Neutrophil (primary cell): Measurements from ENCODE around the gene GPAT2.
"Not testable (repeated sequence)": the region's sequence is repeated elsewhere in the genome, so short reads cannot be mapped to it uniquely, and the experiment has no call there.

Experiments used
- H3K27ac ChIP-seq: fragments of 200-600 bp; sonication (generic); 2 replicates; pipeline ENCODE4 v1.5.1; 2016; ENCODE audit warnings: mild to moderate bottlenecking, moderate library complexity
- H3K27me3 ChIP-seq: fragments of 200-600 bp; sonication (generic); 2 replicates; pipeline ENCODE4 v1.6.0; 2016; ENCODE audit warnings: mild to moderate bottlenecking
- H3K36me3 ChIP-seq: fragments of 200-600 bp; sonication (generic); 2 replicates; pipeline ENCODE4 v1.5.1; 2017
- H3K4me1 ChIP-seq, 2 experiments: fragments of 200-600 bp in 1 of 2; sonication (generic) in 1 of 2; 1 replicate in 1 of 2; 2 replicates in 1 of 2; pipeline versions ENCODE4 v1.5.1 to v1.6.1; 2013 to 2016; ENCODE audit warnings: low read depth in 1 of 2, low read length in 1 of 2, mild to moderate bottlenecking in 1 of 2, moderate library complexity in 1 of 2; ENCODE audit not compliant: control insufficient read depth in 1 of 2, insufficient read depth in 1 of 2
- H3K4me3 ChIP-seq, 2 experiments: fragments of 200-600 bp in 1 of 2; sonication (generic) in 1 of 2; 1 replicate in 1 of 2; 2 replicates in 1 of 2; pipeline ENCODE4 v1.5.1; 2013 to 2016; ENCODE audit warnings: low read depth in 1 of 2, low read length in 1 of 2, mild to moderate bottlenecking in 1 of 2, moderate library complexity in 1 of 2
- H3K9me3 ChIP-seq: fragments of 200-600 bp; sonication (generic); 2 replicates; pipeline ENCODE4 v1.5.1; 2016
- TF ChIP-seq, protein P1 (sequence below): fragments of 200-600 bp; sonication (generic); IDR thresholded peaks from 2 replicates; pipeline ENCODE4 v1.5.1; 2016; ENCODE audit warnings: antibody characterized with exemption

The GPAT2 gene

DNA sequence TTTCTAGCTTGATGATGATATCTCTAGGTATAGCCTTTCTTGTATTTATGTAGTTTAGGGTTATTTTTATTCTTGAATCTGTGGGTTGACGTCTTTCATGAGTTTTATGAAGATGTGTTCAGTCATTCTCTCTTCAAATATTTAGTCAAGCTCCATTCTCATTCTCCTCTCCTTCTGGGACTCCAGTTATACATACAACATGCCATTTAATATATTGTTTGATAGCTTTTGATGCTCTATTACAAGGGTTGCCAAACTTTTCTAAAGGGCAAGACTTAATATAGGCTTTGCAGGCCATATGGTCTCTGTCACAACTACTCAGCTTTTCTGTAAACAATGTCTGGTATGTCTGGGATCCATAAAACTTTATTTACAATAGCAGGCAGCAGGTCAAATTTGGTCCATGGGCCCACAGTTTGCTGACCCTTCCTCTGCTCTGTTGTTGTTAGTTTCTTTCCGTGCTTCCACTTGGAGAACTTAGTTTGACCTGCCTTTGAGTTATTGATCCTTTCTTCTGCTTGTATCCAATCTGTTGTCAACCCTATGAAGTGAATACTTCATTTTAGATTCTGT lies 40.6 kb upstream of the GPAT2 start:
- Histone ChIP-seq H3K27me3 (no peaks in the 10 kb centered on the region), H3K36me3 (no peaks in the 10 kb centered on the region), H3K4me1 (no peaks in the 10 kb centered on the region), H3K4me3 (no peak overlapping the region), H3K27ac (no peak overlapping the region), H3K9me3 (no peaks in the 10 kb centered on the region)
- TF ChIP-seq, protein P1, sequence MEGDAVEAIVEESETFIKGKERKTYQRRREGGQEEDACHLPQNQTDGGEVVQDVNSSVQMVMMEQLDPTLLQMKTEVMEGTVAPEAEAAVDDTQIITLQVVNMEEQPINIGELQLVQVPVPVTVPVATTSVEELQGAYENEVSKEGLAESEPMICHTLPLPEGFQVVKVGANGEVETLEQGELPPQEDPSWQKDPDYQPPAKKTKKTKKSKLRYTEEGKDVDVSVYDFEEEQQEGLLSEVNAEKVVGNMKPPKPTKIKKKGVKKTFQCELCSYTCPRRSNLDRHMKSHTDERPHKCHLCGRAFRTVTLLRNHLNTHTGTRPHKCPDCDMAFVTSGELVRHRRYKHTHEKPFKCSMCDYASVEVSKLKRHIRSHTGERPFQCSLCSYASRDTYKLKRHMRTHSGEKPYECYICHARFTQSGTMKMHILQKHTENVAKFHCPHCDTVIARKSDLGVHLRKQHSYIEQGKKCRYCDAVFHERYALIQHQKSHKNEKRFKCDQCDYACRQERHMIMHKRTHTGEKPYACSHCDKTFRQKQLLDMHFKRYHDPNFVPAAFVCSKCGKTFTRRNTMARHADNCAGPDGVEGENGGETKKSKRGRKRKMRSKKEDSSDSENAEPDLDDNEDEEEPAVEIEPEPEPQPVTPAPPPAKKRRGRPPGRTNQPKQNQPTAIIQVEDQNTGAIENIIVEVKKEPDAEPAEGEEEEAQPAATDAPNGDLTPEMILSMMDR = no peak

DNA sequence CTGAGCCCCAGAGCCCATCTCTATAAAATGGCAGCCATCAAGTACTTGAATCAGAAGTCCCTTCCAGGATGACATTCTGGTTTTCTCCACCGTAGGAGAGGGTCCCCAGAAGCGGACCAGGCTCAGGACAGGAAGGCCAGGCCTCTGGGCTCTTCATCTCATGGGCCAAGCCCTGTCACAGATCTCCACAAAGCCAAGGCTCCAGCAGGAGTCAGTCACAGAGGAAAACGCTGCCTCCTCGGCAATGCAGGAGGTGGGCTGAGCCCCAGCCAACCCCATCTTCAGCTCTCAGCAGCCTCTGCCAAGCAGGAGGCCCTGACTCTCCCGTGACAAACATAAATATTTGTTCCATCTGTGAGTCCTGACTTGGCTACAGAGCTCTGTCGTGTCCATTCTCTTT lies 39.4 kb upstream of the GPAT2 start:
- no peaks in the 10 kb centered on the region for H3K36me3 ChIP-seq
- H3K9me3 ChIP-seq = no peaks in the 10 kb centered on the region
- H3K27me3 ChIP-seq = no peaks in the 10 kb centered on the region
- H3K27ac ChIP-seq = no peak overlapping the region
- H3K4me1 ChIP-seq = no peaks in the 10 kb centered on the region
- H3K4me3 ChIP-seq = no peak overlapping the region
- TF ChIP-seq, protein P1 = no peak

DNA sequence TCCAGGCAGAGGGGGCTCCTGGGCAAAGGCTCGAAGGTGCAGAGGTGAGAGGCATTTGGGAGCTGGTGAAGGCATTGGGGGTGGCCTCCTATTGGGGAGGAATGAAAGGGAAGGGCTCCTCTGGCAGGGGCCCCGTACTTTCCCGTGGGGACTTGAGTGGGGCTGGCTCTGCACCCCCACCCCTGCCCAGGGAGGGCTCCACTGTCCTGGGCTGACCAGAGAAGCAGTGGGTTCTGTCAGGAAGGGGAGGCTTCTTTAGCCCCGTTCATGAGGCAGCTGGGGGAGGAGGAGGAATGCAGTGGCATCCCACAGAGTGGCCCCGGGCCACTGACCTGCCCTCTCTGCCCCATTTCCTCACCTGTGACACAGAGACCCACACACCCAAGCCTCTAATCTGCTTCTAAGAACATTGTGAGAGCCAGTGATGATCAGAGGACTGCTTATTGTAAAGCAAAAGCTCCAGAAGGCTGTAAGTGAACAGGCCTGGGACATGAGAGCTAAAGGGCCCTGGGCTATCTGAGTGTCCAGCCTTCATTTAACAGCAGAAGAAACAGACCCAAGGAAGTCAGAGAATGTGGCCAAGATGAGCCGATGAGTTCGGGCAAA lies 38.6 kb upstream of the GPAT2 start:
- Histone ChIP-seq H3K27me3 (no peaks in the 10 kb centered on the region), H3K27ac (no peak overlapping the region), H3K9me3 (no peaks in the 10 kb centered on the region), H3K36me3 (no peaks in the 10 kb centered on the region), H3K4me3 (no peak overlapping the region), H3K4me1 (no peaks in the 10 kb centered on the region)
- TF ChIP-seq, protein P1 = no peak

DNA sequence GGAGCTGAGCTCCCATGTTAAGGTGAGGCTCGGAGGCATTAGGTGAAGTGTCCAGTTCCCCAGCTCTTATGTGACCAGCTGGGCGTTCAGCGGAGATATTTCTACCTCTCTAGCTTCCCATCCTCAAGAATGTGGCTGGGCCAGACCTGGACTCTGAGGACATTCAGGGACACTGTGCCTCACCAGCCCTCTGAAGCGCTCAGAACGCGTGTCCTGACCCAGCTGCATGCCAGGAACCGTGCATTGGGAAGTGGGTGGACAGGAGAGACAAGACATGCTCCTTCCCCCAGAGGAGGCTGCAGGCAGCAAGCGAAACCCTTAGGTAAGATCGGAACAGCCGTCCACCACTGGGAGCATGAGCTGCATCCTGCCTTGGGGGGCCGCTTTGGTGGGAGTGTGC lies 38.0 kb upstream of the GPAT2 start:
- no peaks in the 10 kb centered on the region for H3K9me3 ChIP-seq
- no peaks in the 10 kb centered on the region for H3K4me1 ChIP-seq
- H3K27me3 ChIP-seq = no peaks in the 10 kb centered on the region
- no peak overlapping the region for H3K27ac ChIP-seq
- TF ChIP-seq, protein P1 = no peak
- H3K4me3 ChIP-seq = no peak overlapping the region
- H3K36me3 ChIP-seq = no peaks in the 10 kb centered on the region

DNA sequence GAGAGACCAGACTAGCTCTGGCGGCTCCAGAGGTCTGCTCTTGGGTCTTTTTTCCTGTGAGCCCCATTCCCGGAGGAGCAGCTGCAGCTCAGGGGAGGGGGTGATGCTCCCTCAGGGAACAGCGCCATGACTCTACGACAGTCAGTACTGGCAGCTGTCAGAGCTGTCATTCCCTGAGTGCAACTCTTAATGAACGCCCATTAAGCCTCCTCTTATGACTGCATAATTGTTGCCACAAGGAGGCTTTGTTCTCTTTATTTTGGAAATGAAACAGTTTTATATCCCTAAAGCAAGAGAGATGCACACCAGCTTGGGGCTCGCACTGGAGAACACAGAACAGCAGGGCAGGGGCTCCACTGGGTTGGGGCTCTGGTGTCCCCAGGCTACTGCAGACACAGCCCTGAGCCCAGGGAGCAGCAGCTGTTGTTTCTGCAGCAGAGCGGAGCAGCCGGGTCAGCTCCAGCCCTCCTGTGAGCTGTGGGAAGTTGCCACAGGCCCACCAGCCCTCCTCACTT lies 37.3 kb upstream of the GPAT2 start:
- H3K4me3 ChIP-seq, H3K4me1 ChIP-seq, H3K27me3 ChIP-seq, H3K36me3 ChIP-seq, H3K27ac ChIP-seq, H3K9me3 ChIP-seq: not testable (repeated sequence)

DNA sequence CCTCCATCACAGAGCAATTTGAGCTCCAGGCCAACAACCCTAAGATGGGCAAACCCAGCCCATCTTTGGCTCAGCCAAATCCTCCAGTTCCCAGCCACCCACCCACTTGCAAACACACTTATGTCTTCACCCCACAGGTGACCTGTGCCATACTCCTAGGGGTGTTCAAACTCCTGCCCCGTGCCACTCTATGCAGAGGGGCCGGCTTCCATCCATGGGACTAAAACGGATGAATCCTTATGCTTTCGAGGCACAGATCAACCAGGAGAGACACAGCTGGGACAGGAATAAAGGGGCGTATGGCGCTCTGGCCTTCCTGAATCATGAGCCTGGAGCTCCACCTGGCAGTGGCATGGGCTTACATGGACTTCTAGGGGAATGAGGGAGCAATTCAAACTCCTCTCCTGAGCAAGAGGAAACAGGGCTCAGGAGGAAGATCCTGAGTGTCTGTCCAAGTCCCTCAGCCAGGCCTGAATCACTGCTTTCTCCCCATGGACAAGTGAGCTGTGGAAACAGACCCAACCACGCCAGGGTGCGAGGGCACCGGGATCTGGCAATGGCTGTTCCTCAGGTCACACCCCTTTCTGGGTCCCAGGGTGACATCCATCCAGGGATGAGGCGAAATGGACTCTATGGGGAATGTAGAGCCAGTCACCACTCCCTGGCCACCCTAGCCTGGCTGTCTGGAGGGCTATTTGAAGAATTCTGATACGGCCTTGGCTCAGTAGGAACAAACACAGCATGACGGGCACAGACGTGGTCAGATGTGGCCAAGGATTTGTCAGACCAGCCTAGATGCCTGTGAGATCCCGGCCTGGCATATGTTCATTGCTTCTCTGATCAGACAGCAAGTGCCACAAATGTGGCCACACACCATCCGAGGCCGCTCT lies 36.6 kb upstream of the GPAT2 start:
- not testable (repeated sequence) for H3K27me3 ChIP-seq, H3K4me1 ChIP-seq, H3K4me3 ChIP-seq, H3K36me3 ChIP-seq, H3K27ac ChIP-seq, H3K9me3 ChIP-seq

DNA sequence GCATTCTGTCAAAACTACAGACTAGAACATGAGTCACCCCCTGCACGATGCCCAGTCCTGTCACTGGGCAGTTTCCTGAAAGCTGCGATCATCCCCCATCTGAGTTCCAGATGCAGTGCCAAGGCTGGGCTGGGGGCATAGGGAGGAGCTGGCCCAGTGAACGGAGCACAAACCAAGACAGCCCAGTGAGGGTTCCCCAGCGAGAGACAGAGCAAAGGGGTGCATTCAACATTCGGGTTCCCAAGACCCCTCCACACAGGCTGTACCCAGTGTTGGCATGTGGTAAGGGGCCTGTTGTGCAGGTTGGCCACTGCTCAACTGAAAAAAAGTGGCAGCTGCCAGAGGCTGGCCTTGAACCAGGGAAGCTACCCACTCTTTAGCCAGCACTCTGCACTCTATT lies 35.6 kb upstream of the GPAT2 start:
- H3K36me3 ChIP-seq, H3K4me3 ChIP-seq, H3K9me3 ChIP-seq, H3K27me3 ChIP-seq, H3K27ac ChIP-seq, H3K4me1 ChIP-seq: not testable (repeated sequence)

DNA sequence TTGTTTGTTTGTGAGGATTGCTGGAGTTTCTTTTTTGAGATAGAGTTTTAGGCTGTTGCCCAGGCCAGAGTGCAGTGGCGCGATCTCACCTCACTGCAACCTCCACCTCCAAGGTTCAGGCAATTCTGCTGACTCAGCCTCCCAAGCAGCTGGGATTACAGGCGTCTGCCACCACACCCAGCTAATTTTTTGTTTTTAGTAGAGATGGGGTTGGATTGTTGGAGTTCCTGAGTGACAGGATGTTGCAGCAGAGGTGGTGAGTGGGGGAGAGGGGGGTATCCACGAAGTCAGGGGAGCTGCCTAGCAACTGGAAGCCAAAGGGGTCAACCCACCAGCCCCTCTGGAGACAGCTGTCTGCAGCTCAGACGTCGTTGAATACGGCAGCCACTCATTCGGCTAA lies 35.2 kb upstream of the GPAT2 start:
- H3K36me3 ChIP-seq, H3K9me3 ChIP-seq, H3K27ac ChIP-seq, H3K27me3 ChIP-seq, H3K4me1 ChIP-seq, H3K4me3 ChIP-seq: not testable (repeated sequence)

DNA sequence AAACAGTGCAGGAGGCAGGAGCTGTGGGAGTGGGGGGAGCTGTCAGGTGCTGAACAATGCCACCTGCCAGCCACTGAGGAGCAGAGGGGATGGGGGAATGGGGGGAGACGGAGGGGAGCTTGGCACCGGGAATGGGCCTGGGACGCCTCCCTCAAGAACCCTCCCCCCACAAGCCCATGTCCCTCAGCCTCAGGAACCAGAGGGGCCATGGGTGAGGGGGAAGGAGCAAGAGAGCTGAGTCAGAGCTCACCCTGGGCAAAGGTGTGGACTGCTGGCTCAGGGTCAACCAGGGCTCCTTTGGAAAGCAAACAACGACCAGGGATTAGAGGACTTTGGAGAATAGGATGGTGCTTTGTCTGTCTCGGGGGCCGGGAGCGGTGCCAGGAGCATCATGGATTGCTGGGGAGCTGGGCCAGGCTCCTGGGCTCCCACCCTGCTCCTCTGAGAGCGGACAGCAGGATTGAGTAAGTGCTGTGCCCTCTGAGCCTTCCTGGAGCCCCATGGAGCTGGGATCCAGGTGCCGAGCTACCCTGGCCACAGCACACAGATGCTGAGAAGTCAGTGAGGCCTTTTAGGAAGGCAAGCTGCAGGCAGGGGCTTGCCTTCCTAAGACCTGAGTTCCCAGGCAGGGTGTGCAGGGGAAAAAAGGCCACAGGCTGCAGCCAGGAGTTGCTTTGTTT lies 33.3 kb upstream of the GPAT2 start:
- not testable (repeated sequence) for H3K36me3 ChIP-seq, H3K4me3 ChIP-seq

More for the DNA sequence above, 33.3 kb upstream of the GPAT2 start:
- H3K27me3 ChIP-seq, H3K27ac ChIP-seq, H3K9me3 ChIP-seq, H3K4me1 ChIP-seq: not testable (repeated sequence)
